GM19023 (cell line): ENCODE measurements around the gene SERF1A.
"Not testable (repeated sequence)": the region's sequence is repeated elsewhere in the genome, so short reads cannot be mapped to it uniquely, and the experiment has no call there.

Experiments
- ATAC-seq: cut with Tn5 transposase; IDR thresholded peaks from one replicate; pipeline ENCODE4 v1.9.1; 2021; ENCODE audit warnings: mild to moderate bottlenecking, moderate library complexity; ENCODE audit not compliant: unreplicated experiment

Gene SERF1A

GRCh38 chr5:70900533-70901271, at the start of gene SERF1A:
SERF1A (plus strand) TSS chr5:70900669; CDS start chr5:70900870, 201 bp downstream.
- ATAC-seq, result peak; percentile 92

GRCh38 chr5:70866778-70867177, 33.7 kb upstream of the SERF1A start:
- not testable (repeated sequence) for ATAC-seq

GRCh38 chr5:70870626-70871025, 29.8 kb upstream of the SERF1A start:
- not testable (repeated sequence) for ATAC-seq

- ATAC-seq, result not testable (repeated sequence)
Measured at GRCh38 chr5:70896076-70896475, 4.4 kb upstream of the SERF1A start.

DNA sequence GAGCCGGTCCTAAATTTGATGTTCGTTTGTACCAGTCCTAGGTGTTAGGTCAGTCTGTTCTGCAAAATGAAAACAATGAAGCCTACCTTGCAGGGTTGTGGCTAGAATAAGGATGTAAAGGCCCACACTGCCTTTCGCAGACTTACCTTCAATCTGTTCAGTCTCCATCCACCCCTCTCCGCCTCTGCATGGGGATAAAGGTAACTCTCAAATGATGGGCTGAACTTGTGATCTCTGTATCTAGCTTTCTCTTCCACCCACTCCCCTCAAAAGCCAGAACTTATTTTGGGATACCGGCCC, 753 bp downstream of the SERF1A start:
- ATAC-seq, result not testable (repeated sequence)

DNA sequence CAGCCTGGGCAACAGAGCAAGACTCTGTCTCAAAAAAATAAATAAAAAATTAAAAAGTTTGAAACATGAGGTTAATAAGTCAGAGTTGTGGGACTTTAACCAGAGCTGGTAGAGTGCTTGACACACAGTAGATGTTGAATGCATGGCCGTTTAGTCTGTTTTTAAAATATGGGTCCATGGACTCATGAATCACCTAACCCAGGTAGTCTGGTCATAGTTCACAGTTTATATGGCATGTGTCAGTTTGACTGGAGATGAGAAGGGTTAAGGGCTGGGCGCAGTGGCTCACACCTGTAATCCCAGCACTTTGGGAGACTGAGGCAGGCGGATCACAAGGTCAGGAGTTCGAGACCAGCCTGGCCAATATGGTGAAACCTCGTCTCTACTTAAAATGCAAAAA, 6.2 kb downstream of the SERF1A start:
- ATAC-seq, result not testable (repeated sequence)

DNA sequence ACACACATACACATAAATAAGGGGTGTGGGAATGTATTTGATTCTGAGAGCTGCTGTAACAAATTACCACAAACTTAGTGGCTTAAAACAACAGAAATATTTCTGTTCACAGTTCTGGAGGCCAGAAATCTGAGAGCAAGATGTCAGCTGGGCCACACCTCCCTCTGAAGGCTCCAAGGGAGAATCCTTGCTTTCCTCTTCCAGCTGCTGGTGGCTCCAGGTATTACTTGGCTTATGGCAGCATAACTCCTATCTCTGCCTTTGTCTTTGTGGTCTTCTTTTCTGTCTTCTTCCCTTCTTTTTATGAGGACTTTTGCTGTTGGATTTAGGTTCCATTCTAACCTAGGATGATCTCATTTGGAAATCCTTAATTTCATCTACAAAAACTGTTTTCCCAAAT, 16.4 kb downstream of the SERF1A start:
- not testable (repeated sequence) for ATAC-seq

DNA sequence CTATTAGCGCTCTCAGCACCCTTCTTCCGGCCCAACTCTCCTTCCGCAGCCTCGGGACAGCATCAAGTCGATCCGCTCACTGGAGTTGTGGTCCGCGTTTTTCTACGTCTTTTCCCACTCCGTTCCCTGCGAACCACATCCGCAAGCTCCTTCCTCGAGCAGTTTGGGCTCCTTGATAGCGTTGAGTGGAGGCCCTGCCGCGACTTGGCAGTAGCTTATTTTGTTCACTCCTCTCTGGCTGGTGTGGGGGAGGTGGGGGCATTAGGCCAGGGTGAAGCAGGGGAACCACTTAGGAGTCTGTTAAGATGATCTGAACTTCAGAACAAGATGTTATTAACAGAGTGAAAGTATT, 24.7 kb downstream of the SERF1A start:
- ATAC-seq, result peak; percentile 38

- not testable (repeated sequence) for ATAC-seq
Measured at GRCh38 chr5:70931709-70932368, 31.4 kb downstream of the SERF1A start.

DNA sequence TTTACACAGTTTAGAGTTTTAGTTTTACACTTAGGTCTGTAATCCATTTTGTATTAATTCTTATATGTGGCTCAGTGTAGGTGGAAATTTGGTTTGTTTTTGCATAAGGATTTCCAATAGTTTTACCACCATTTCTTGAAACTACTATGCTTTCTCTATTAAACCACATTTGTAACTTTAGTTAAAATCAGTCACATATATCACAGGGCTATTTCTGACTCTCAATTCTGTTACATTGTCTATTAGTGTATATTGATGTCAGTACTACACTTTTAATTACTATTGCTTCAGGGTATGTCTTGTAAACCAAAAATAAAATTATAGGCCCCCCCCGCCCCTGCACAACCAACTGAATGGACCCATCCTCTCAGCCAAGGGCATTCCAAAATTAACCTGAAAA, 32.1 kb downstream of the SERF1A start:
- ATAC-seq, result not testable (repeated sequence)

- ATAC-seq, result not testable (repeated sequence)
Measured at GRCh38 chr5:70953068-70953467, 52.6 kb downstream of the SERF1A start.
